DOHH2 (cell line): ENCODE measurements around the gene CDKAL1.

Experiments
- H3F3A ChIP-seq: fragments of 200-600 bp; sonication (generic), shearing (Covaris generic); 2 replicates; pipeline ENCODE4 v1.6.0; 2016; ENCODE audit warnings: antibody characterized with exemption, mild to moderate bottlenecking; ENCODE audit not compliant: control insufficient read depth, insufficient read depth
- H3K27ac ChIP-seq: fragments of 200-600 bp; sonication (generic); 2 replicates; pipeline ENCODE4 v1.5.1; 2014; ENCODE audit warnings: low read depth, mild to moderate bottlenecking, low read length, moderate library complexity
- H3K27me3 ChIP-seq: fragments of 200-600 bp; sonication (generic); 2 replicates; pipeline ENCODE4 v1.6.1; 2014; ENCODE audit warnings: mild to moderate bottlenecking, low read length, mixed read lengths; ENCODE audit not compliant: control insufficient read depth
- H3K36me3 ChIP-seq: fragments of 200-600 bp; sonication (generic); 2 replicates; pipeline ENCODE4 v1.6.1; 2014; ENCODE audit warnings: mild to moderate bottlenecking, low read length, moderate library complexity, mixed read lengths; ENCODE audit not compliant: control insufficient read depth
- H3K4me1 ChIP-seq: fragments of 200-600 bp; sonication (generic); 2 replicates; pipeline ENCODE4 v1.6.1; 2014; ENCODE audit warnings: mild to moderate bottlenecking, low read length, mixed read lengths; ENCODE audit not compliant: control insufficient read depth
- H3K4me2 ChIP-seq: fragments of 200-600 bp; sonication (generic); 2 replicates; pipeline ENCODE4 v1.6.0; 2014; ENCODE audit warnings: mild to moderate bottlenecking, low read length, moderate library complexity
- H3K4me3 ChIP-seq: fragments of 200-600 bp; sonication (generic); 2 replicates; pipeline ENCODE4 v1.5.1; 2014; ENCODE audit warnings: mild to moderate bottlenecking, low read length, mixed read lengths
- H3K79me2 ChIP-seq: fragments of 200-600 bp; sonication (generic); 2 replicates; pipeline ENCODE4 v1.6.1; 2014; ENCODE audit warnings: mild to moderate bottlenecking, low read length, mixed read lengths; ENCODE audit not compliant: control insufficient read depth
- H3K9me2 ChIP-seq: fragments of 200-600 bp; sonication (generic); replicated peaks from 2 replicates; pipeline ENCODE4 v1.6.1; 2014; ENCODE audit warnings: mild to moderate bottlenecking, low read length, mixed read lengths; ENCODE audit not compliant: control insufficient read depth
- H3K9me3 ChIP-seq: fragments of 200-600 bp; sonication (generic); 2 replicates; pipeline ENCODE4 v1.6.1; 2014; ENCODE audit warnings: antibody characterized with exemption, low read length, mixed read lengths; ENCODE audit not compliant: control insufficient read depth, insufficient read depth
- H4K20me1 ChIP-seq: fragments of 200-600 bp; sonication (generic); 2 replicates; pipeline ENCODE4 v1.6.0; 2014; ENCODE audit warnings: low read depth, mild to moderate bottlenecking, antibody characterized with exemption, low read length, moderate library complexity; ENCODE audit not compliant: control insufficient read depth, insufficient read depth
- EZH2phosphoT487 ChIP-seq: fragments of 200-600 bp; sonication (generic); IDR thresholded peaks from 2 replicates; pipeline ENCODE4 v1.6.1; 2017; ENCODE audit warnings: borderline replicate concordance, mild to moderate bottlenecking, antibody characterized with exemption, low read length, moderate library complexity, mixed read lengths
- TF ChIP-seq, protein P1 (sequence below): fragments of 200-600 bp; sonication (generic); IDR thresholded peaks from one replicate; pipeline ENCODE4 v1.5.1; 2014; ENCODE audit warnings: antibody characterized with exemption, mild to moderate bottlenecking, low read depth, low read length; ENCODE audit not compliant: poor library complexity, severe bottlenecking

Gene CDKAL1

DNA sequence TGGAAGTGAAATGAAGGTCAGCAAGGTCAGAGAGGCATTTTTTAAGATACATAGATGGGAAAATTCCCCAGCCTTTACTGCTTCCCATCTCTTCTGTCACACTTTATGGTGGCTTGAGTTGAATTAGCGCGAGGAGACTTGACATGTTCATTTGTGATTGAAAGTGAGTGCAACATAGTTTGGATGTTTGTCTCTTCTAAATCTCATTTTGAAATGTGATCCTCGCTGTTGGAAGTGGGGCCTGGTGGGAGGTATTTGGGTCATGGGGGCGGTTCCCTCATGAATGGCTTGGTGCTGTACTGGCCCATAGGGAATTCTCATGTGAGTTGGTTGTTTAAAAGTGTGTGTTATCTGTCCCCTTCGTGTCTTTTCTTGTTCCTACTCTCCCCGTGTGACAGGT, 237.2 kb downstream of the CDKAL1 start:
- Histone ChIP-seq H3K4me2 (no peak overlapping the region), H3K79me2 (no peaks in the 10 kb centered on the region), H3K4me1 (no peaks in the 10 kb centered on the region), H3K4me3 (no peak overlapping the region), H3K36me3 (no peaks in the 10 kb centered on the region), H3K9me2 (no peaks in the 10 kb centered on the region), H4K20me1 (no peaks in the 10 kb centered on the region), H3F3A (no peaks in the 10 kb centered on the region), H3K27me3 (no peaks in the 10 kb centered on the region), H3K9me3 (no peaks in the 10 kb centered on the region), H3K27ac (no peak overlapping the region)
- no peak for TF ChIP-seq EZH2phosphoT487
- TF ChIP-seq, protein P1, sequence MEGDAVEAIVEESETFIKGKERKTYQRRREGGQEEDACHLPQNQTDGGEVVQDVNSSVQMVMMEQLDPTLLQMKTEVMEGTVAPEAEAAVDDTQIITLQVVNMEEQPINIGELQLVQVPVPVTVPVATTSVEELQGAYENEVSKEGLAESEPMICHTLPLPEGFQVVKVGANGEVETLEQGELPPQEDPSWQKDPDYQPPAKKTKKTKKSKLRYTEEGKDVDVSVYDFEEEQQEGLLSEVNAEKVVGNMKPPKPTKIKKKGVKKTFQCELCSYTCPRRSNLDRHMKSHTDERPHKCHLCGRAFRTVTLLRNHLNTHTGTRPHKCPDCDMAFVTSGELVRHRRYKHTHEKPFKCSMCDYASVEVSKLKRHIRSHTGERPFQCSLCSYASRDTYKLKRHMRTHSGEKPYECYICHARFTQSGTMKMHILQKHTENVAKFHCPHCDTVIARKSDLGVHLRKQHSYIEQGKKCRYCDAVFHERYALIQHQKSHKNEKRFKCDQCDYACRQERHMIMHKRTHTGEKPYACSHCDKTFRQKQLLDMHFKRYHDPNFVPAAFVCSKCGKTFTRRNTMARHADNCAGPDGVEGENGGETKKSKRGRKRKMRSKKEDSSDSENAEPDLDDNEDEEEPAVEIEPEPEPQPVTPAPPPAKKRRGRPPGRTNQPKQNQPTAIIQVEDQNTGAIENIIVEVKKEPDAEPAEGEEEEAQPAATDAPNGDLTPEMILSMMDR, result no peak

DNA sequence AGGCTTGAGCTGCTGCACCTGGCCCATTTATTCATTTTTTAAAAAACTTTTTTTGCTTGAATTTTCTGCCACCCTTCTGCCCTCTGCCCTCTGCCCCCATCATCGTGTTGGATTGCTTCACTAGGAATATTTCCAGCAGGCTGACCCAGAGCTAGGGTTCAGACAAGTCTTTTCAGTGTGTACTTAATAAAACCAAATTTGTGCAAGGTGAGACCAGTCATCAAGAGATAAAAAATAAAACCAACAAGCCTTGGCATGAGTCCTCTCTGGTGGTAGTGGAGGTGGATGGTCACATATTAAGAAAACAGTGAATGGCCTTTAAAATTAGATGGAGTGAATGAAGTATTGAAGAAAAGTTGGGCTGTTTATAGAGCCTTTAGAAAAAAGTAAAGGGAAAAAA, 239.6 kb downstream of the CDKAL1 start:
- TF ChIP-seq, protein P1, result no peak
- no peak for TF ChIP-seq EZH2phosphoT487
- no peak overlapping the region for H3K4me2 ChIP-seq
- H3K27ac ChIP-seq, result no peak overlapping the region
- H3K9me3 ChIP-seq, result no peaks in the 10 kb centered on the region
- no peaks in the 10 kb centered on the region for H3F3A ChIP-seq
- H3K79me2 ChIP-seq, result no peaks in the 10 kb centered on the region
- H3K9me2 ChIP-seq, result no peaks in the 10 kb centered on the region
- H3K36me3 ChIP-seq, result no peaks in the 10 kb centered on the region
- H3K4me3 ChIP-seq, result no peak overlapping the region
- no peaks in the 10 kb centered on the region for H3K27me3 ChIP-seq
- H3K4me1 ChIP-seq, result no peaks in the 10 kb centered on the region
- no peaks in the 10 kb centered on the region for H4K20me1 ChIP-seq

DNA sequence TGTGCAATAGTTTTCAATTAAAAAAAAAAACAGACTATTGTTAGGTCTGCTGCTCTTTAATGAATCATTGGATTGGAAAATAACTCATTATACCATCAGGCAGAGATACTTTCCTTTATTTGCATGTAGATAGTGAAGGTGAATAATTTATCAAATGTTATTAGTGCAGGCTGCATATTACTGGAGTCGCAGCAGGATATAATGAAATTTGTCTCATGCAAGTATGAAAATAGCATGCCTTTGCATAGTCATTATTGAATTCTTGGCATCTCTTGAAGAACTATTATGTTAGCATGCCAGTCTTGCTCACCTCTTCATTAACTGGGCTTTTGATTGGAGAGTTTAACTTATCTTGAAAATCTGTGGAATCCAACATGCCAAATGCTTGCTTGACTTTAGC, 241.7 kb downstream of the CDKAL1 start:
- no peaks in the 10 kb centered on the region for H3K9me2 ChIP-seq
- no peaks in the 10 kb centered on the region for H3K79me2 ChIP-seq
- no peak overlapping the region for H3K4me2 ChIP-seq
- no peaks in the 10 kb centered on the region for H4K20me1 ChIP-seq
- H3K9me3 ChIP-seq, result no peaks in the 10 kb centered on the region
- TF ChIP-seq EZH2phosphoT487, result no peak
- TF ChIP-seq, protein P1, result no peak
- no peaks in the 10 kb centered on the region for H3K4me1 ChIP-seq
- H3F3A ChIP-seq, result no peaks in the 10 kb centered on the region
- H3K4me3 ChIP-seq, result no peak overlapping the region
- H3K27ac ChIP-seq, result no peak overlapping the region
- H3K36me3 ChIP-seq, result no peaks in the 10 kb centered on the region
- H3K27me3 ChIP-seq, result no peaks in the 10 kb centered on the region

DNA sequence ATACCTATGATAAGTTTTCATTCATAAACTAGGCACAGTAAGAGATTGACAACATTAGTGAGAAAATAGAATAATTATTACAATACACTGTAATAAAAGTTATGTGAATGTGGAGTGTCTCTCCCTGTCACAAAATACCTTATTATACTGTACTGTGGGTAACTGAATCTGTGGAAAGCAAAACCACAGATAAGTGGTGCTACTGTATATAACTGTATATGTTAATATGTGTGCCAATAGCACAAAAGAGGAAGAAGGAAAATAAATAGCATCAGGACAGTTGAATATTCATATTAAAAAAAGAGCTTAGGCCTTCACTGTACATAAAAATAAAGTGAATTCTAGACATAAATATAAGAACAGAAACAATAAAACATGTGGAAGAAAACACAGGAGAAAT, 243.5 kb downstream of the CDKAL1 start:
- no peaks in the 10 kb centered on the region for H3K9me2 ChIP-seq
- H3K4me1 ChIP-seq, result no peaks in the 10 kb centered on the region
- no peaks in the 10 kb centered on the region for H3K79me2 ChIP-seq
- no peaks in the 10 kb centered on the region for H4K20me1 ChIP-seq
- H3K27me3 ChIP-seq, result no peaks in the 10 kb centered on the region
- H3F3A ChIP-seq, result no peaks in the 10 kb centered on the region
- H3K9me3 ChIP-seq, result no peaks in the 10 kb centered on the region
- no peaks in the 10 kb centered on the region for H3K36me3 ChIP-seq
- no peak for TF ChIP-seq EZH2phosphoT487
- TF ChIP-seq, protein P1, result no peak
- H3K4me3 ChIP-seq, result no peak overlapping the region
- no peak overlapping the region for H3K4me2 ChIP-seq
- no peak overlapping the region for H3K27ac ChIP-seq
